ENCODE measurements around the gene TENM3. TPM values are rescaled to one million over a fixed set of nuclear protein-coding genes. Genes with fewer than 3 reads are reported as not detected.

The TENM3 gene
- total RNA-seq, 2 experiments from 2014 or later: not detected

GRCh38 chr4:182343453-182343852 lies 100.3 kb downstream of the TENM3 start:
- Histone ChIP-seq H2AFZ (ENCODE audit: low read length) (no peak overlapping the region), H4K20me1 (ENCODE audit: insufficient read depth, low read length) (no peaks in the 10 kb centered on the region), H3K4me3 (ENCODE audit: low read depth, low read length, poor library complexity, severe bottlenecking) (no peak overlapping the region), H3K27ac (ENCODE audit: low read depth, low read length, poor library complexity, severe bottlenecking) (no peak overlapping the region), H3K79me2 (ENCODE audit: insufficient read depth, low read depth, low read length) (no peaks in the 10 kb centered on the region), H3K9me3 (ENCODE audit: low read length) (no peaks in the 10 kb centered on the region), H3K4me2 (ENCODE audit: low read length) (no peak overlapping the region), H3K36me3 (ENCODE audit: insufficient read depth, low read length) (no peaks in the 10 kb centered on the region), H3K9me2 (ENCODE audit: insufficient read depth, low read length) (no peaks in the 10 kb centered on the region), H3K4me1 (ENCODE audit: insufficient read depth, low read length, poor library complexity, severe bottlenecking) (no peaks in the 10 kb centered on the region)
- TF ChIP-seq EZH2phosphoT487 (IDR thresholded peaks at IDR 0.05; ENCODE audit: borderline replicate concordance, low read depth, low read length) (no peak), CTCF (conservative IDR thresholded peaks at IDR 0.05; ENCODE audit: low read length) (no peak)
- BruUV-seq (replicated peaks): no TSS peak
- ChIA-PET CTCF (ENCODE audit: unreplicated experiment) (no interaction called here), POLR2A (no interaction called here)
- DNase-seq (ENCODE audit: low spot score): no peak
- intact Hi-C loops (cut with micrococcal nuclease; ENCODE audit: unreplicated experiment): no loop called here

- no peaks in the 10 kb centered on the region for H3K36me3 ChIP-seq (ENCODE audit: insufficient read depth, low read length)
- ChIA-PET CTCF (ENCODE audit: unreplicated experiment) (no interaction called here), POLR2A (no interaction called here)
- no TSS peak for BruUV-seq (replicated peaks)
- H3K4me2 ChIP-seq (ENCODE audit: low read length): no peak overlapping the region
- H3K27ac ChIP-seq (ENCODE audit: low read depth, low read length, poor library complexity, severe bottlenecking): no peak overlapping the region
- no peak overlapping the region for H3K4me3 ChIP-seq (ENCODE audit: low read depth, low read length, poor library complexity, severe bottlenecking)
- no peaks in the 10 kb centered on the region for H3K79me2 ChIP-seq (ENCODE audit: insufficient read depth, low read depth, low read length)
- no peaks in the 10 kb centered on the region for H4K20me1 ChIP-seq (ENCODE audit: insufficient read depth, low read length)
- H3K9me2 ChIP-seq (ENCODE audit: insufficient read depth, low read length): no peaks in the 10 kb centered on the region
- H3K9me3 ChIP-seq (ENCODE audit: low read length): no peaks in the 10 kb centered on the region
- intact Hi-C loops (cut with micrococcal nuclease; ENCODE audit: unreplicated experiment): no loop called here
- no peak for DNase-seq (ENCODE audit: low spot score)
- TF ChIP-seq CTCF (conservative IDR thresholded peaks at IDR 0.05; ENCODE audit: low read length): no peak
- H3K4me1 ChIP-seq (ENCODE audit: insufficient read depth, low read length, poor library complexity, severe bottlenecking): no peaks in the 10 kb centered on the region
- no peak overlapping the region for H2AFZ ChIP-seq (ENCODE audit: low read length)
Observed at GRCh38 chr4:182344968-182345367, 101.8 kb downstream of the TENM3 start.

- H3K4me1 ChIP-seq (ENCODE audit: insufficient read depth, low read length, poor library complexity, severe bottlenecking): no peaks in the 10 kb centered on the region
- no peak for TF ChIP-seq EZH2phosphoT487 (IDR thresholded peaks at IDR 0.05; ENCODE audit: borderline replicate concordance, low read depth, low read length)
- TF ChIP-seq CTCF (conservative IDR thresholded peaks at IDR 0.05; ENCODE audit: low read length): no peak
- ChIA-PET POLR2A (no interaction called here), CTCF (ENCODE audit: unreplicated experiment) (no interaction called here)
- no peaks in the 10 kb centered on the region for H3K9me2 ChIP-seq (ENCODE audit: insufficient read depth, low read length)
- H3K9me3 ChIP-seq (ENCODE audit: low read length): no peaks in the 10 kb centered on the region
- BruUV-seq (replicated peaks): no TSS peak
- no peak overlapping the region for H3K4me3 ChIP-seq (ENCODE audit: low read depth, low read length, poor library complexity, severe bottlenecking)
- H3K36me3 ChIP-seq (ENCODE audit: insufficient read depth, low read length): no peaks in the 10 kb centered on the region
- H3K4me2 ChIP-seq (ENCODE audit: low read length): no peak overlapping the region
- intact Hi-C loops (cut with micrococcal nuclease; ENCODE audit: unreplicated experiment): no loop called here
- no peaks in the 10 kb centered on the region for H3K79me2 ChIP-seq (ENCODE audit: insufficient read depth, low read depth, low read length)
- no peak overlapping the region for H2AFZ ChIP-seq (ENCODE audit: low read length)
- H4K20me1 ChIP-seq (ENCODE audit: insufficient read depth, low read length): no peaks in the 10 kb centered on the region
- H3K27ac ChIP-seq (ENCODE audit: low read depth, low read length, poor library complexity, severe bottlenecking): no peak overlapping the region
- no peak for DNase-seq (ENCODE audit: low spot score)
Observed at GRCh38 chr4:182346250-182346649, 103.0 kb downstream of the TENM3 start.

Measured in OCI-LY7 (cell line).